K562 (cell line): ENCODE data around the gene LHPP. TPM values are rescaled to one million over a fixed set of nuclear protein-coding genes. Genes with fewer than 3 reads are reported as not detected.

Source experiments
- ATAC-seq: fragments of 200-7000 bp; cut with Tn5 transposase; 3 replicates; pipeline ENCODE4 v1.9.1; 2020; ENCODE audit warnings: moderate library complexity
- BruUV-seq: library from RNA; stranded (reverse); fragments of 400-500 nt; replicated peaks from 2 replicates; lab custom pipeline; 2021; lab: Mats Ljungman, UMichigan
- CTCF ChIA-PET: fragments of 300-600 bp; formaldehyde crosslinking; extraction: SDS; loops from one replicate; lab custom pipeline; 2021; ENCODE audit warnings: low intra/inter-chr PET ratio; lab: Yijun Ruan, JAX
- POLR2A ChIA-PET: fragments of 300-600, 350-650 bp; sonication (Branson Sonifier 250); formaldehyde crosslinking; extraction: SDS; loops from one replicate; lab custom pipeline; 2021; ENCODE audit warnings: antibody characterized with exemption, inconsistent platforms; lab: Yijun Ruan, JAX
- DNase-seq, 4 experiments: peaks; one replicate each; pipeline versions ENCODE4 v3.0.0 to v3.0.0-alpha.2; 2011 to 2018; ENCODE audit warnings: low spot score in 3 of 4, mixed read lengths in 3 of 4; ENCODE audit errors: extremely low read depth in 1 of 4
- FAIRE-seq: peaks from 2 replicates; lab custom pipeline; 2011; peaks lifted over from hg19 to GRCh38; lab: Jason Lieb, UNC
- H2AFZ ChIP-seq: 2 replicates; pipeline ENCODE4 v1.6.0; 2011; ENCODE audit warnings: low read depth, low read length, control low read depth, inconsistent platforms
- H3K27ac ChIP-seq: fragments of 200-600 bp; 3 replicates; pipeline ENCODE4 v1.8.0; 2011; ENCODE audit warnings: low read depth, mild to moderate bottlenecking, control low read depth, inconsistent platforms, low read length, moderate library complexity, mixed read lengths; ENCODE audit errors: extremely low read depth
- H3K27me3 ChIP-seq, 2 experiments: fragments of 300-600 bp in 1 of 2; 2 replicates in 1 of 2; 3 replicates in 1 of 2; pipeline versions ENCODE4 v1.6.0 to v1.8.0; 2011; ENCODE audit warnings: inconsistent platforms in 2 of 2, low read length in 2 of 2, mild to moderate bottlenecking in 1 of 2, mixed read lengths in 1 of 2, moderate library complexity in 1 of 2; ENCODE audit not compliant: control insufficient read depth in 2 of 2, insufficient read depth in 2 of 2
- H3K36me3 ChIP-seq: fragments of 300-600 bp; 3 replicates; pipeline ENCODE4 v1.8.0; 2011; ENCODE audit warnings: mild to moderate bottlenecking, low read length, inconsistent platforms; ENCODE audit not compliant: control insufficient read depth, insufficient read depth
- H3K4me1 ChIP-seq, 2 experiments: fragments of 200-600 bp in 1 of 2; replicated peaks in 1 of 2; 2 replicates in 1 of 2; 3 replicates in 1 of 2; pipeline versions ENCODE4 v1.5.1 to v1.8.0; 2011; ENCODE audit warnings: inconsistent platforms in 2 of 2, low read length in 2 of 2, mild to moderate bottlenecking in 1 of 2, mixed read lengths in 1 of 2, moderate library complexity in 1 of 2; ENCODE audit not compliant: control insufficient read depth in 2 of 2, insufficient read depth in 2 of 2
- H3K4me2 ChIP-seq: 2 replicates; pipeline ENCODE4 v1.6.1; 2011; ENCODE audit warnings: low read length, control low read depth, inconsistent platforms, mixed read lengths; ENCODE audit not compliant: insufficient read depth
- H3K4me3 ChIP-seq: fragments of 200-600 bp; sonication (generic), shearing (Covaris generic); 2 replicates; pipeline ENCODE4 v1.5.1; 2016; ENCODE audit warnings: control low read depth, inconsistent platforms
- H3K79me2 ChIP-seq: fragments of 200-600 bp; 3 replicates; pipeline ENCODE4 v1.8.0; 2011; ENCODE audit warnings: low read length, inconsistent platforms; ENCODE audit not compliant: control insufficient read depth, insufficient read depth
- H3K9ac ChIP-seq, 2 experiments: 2 replicates each; pipeline versions ENCODE4 v1.6.0 to v1.6.1; 2011; ENCODE audit warnings: low read depth in 2 of 2, low read length in 2 of 2, control low read depth in 1 of 2, inconsistent platforms in 1 of 2, mild to moderate bottlenecking in 1 of 2, mixed read lengths in 1 of 2; ENCODE audit not compliant: insufficient read depth in 1 of 2
- H3K9me1 ChIP-seq: one replicate; pipeline ENCODE4 v1.6.0; 2011; ENCODE audit warnings: inconsistent platforms, mild to moderate bottlenecking, low read length, moderate library complexity; ENCODE audit not compliant: control insufficient read depth, insufficient read depth
- H3K9me3 ChIP-seq: replicated peaks from 2 replicates; pipeline ENCODE4 v1.5.1; 2011; ENCODE audit warnings: low read depth, low read length, inconsistent platforms; ENCODE audit not compliant: control insufficient read depth, insufficient read depth
- H4K20me1 ChIP-seq: replicated peaks from 2 replicates; pipeline ENCODE4 v1.6.1; 2011; ENCODE audit warnings: low read length, inconsistent platforms, mixed read lengths; ENCODE audit not compliant: control insufficient read depth, insufficient read depth
- ELF4 ChIP-seq: fragments of 450-650 bp; formaldehyde crosslinking; IDR thresholded peaks from 2 replicates; pipeline ENCODE4 v1.4.0; 2022; ENCODE audit warnings: missing genetic modification characterization
- ESRRA ChIP-seq: fragments of 450-650 bp; IDR thresholded peaks from 2 replicates; pipeline ENCODE4 v1.6.1; 2014; ENCODE audit warnings: low read depth, mild to moderate bottlenecking, moderate library complexity, borderline replicate concordance
- FOXK1 ChIP-seq: sonication (generic); formaldehyde crosslinking; IDR thresholded peaks from 2 replicates; pipeline ENCODE4 v1.8.0; 2022; ENCODE audit warnings: missing genetic modification reagents, mild to moderate bottlenecking, borderline replicate concordance
- HDAC1 ChIP-seq, 2 experiments: fragments of 450-650 bp; IDR thresholded peaks; 2 replicates each; pipeline ENCODE4 v1.6.1; 2016 to 2017; ENCODE audit warnings: inconsistent platforms in 1 of 2, mild to moderate bottlenecking in 1 of 2, moderate library complexity in 1 of 2
- KDM1A ChIP-seq, 2 experiments: fragments of 450-650 bp; IDR thresholded peaks; 2 replicates each; pipeline ENCODE4 v1.6.1; 2016; ENCODE audit warnings: mild to moderate bottlenecking in 2 of 2
- MTF1 ChIP-seq: fragments of 250-450 bp; sonication (Bioruptor Pico); IDR thresholded peaks from 2 replicates; pipeline ENCODE4 v1.9.0; 2021; ENCODE audit warnings: moderate library complexity, mild to moderate bottlenecking, inconsistent platforms, borderline replicate concordance
- PHF20 ChIP-seq: fragments of 450-650 bp; IDR thresholded peaks from 2 replicates; pipeline ENCODE4 v1.6.1; 2018; ENCODE audit not compliant: partially characterized antibody
- PRPF4 ChIP-seq: fragments of 200-400 bp; formaldehyde crosslinking; IDR thresholded peaks from one replicate; pipeline ENCODE4 v1.6.1; 2017; ENCODE audit warnings: low read length, low read depth, mild to moderate bottlenecking; ENCODE audit not compliant: insufficient read depth, poor library complexity, severe bottlenecking
- TCF15 ChIP-seq: fragments of 250-450 bp; sonication (Bioruptor Pico); IDR thresholded peaks from 2 replicates; pipeline ENCODE4 v1.8.0; 2022; ENCODE audit warnings: moderate library complexity, mild to moderate bottlenecking, inconsistent platforms
- ZNF140 ChIP-seq: fragments of 250-450 bp; sonication (Bioruptor Pico); IDR thresholded peaks from 2 replicates; pipeline ENCODE4 v1.8.0; 2021; ENCODE audit warnings: moderate library complexity, mild to moderate bottlenecking, inconsistent platforms
- ZNF518B ChIP-seq: fragments of 250-450 bp; sonication (Bioruptor Pico); IDR thresholded peaks from 2 replicates; pipeline ENCODE4 v1.5.0; 2021; ENCODE audit warnings: mild to moderate bottlenecking, moderate library complexity
- WGBS: fragments of 100-300 bp; shearing (Covaris generic); methylation state at CpG from one replicate; pipeline ENCODE4 v1.1.6; 2016; ENCODE audit warnings: low coverage, mixed read lengths; ENCODE audit not compliant: insufficient coverage; ENCODE audit errors: missing lambda C conversion rate; 5-methylcytosine and 5-hydroxymethylcytosine counted together
- in situ Hi-C: fragments of 300-500 bp; cut with MboI; formaldehyde crosslinking; loops from 4 replicates; pipeline ENCODE4 v1.15.0; 2018; ENCODE audit warnings: inconsistent platforms, mixed read lengths
- intact Hi-C: fragments of 100-400 bp; cut with micrococcal nuclease; formaldehyde crosslinking; loops from 2 replicates; pipeline ENCODE4 v1.14.2; 2022
- polyA plus RNA-seq, 8 experiments: library from polyadenylated mRNA; depleted of rRNA in 4 of 8; stranded (reverse) in 5 of 8; unstranded in 3 of 8; fragments of >200 nt; fragmentation: Nextera tagmentation in 2 of 8; fragmentation: Illumina TruSeq in 1 of 8; extraction: Ambion mirVana in 2 of 8; extraction: Trizol in 1 of 8; gene quantifications; 2 replicates each; pipeline versions ENCODE4 v1.2.1 to v1.2.3, GENCODE V29; 2011 to 2014; ENCODE audit warnings: inconsistent platforms in 1 of 8, missing spikeins in 1 of 8
- total RNA-seq, 7 experiments: library from RNA; depleted of rRNA in 6 of 7; stranded (reverse); fragments of >200 nt in 6 of 7; fragmentation: Illumina TruSeq in 2 of 7; extraction: Trizol in 2 of 7; gene quantifications; 2 replicates each; pipeline versions ENCODE4 v1.2.1 to v1.2.3, GENCODE V29; 2011 to 2021; ENCODE audit warnings: low replicate concordance in 1 of 7

The LHPP gene
- total and polyA plus RNA-seq, 9 of the 15 experiments (the other 6 are each of a cell fraction or from before 2014, with no cell fraction given), result 0.34 to 7.4 (median 3.0) TPM

GRCh38 chr10:124598773-124599587, 137.4 kb downstream of the LHPP start:
- H4K20me1 ChIP-seq, result peaks cover 13% of the 10 kb centered on the region
- BruUV-seq, result no TSS peak
- no peaks in the 10 kb centered on the region for H3K9me3 ChIP-seq
- no peaks in the 10 kb centered on the region for H3K36me3 ChIP-seq
- H3K27ac ChIP-seq, result no peak overlapping the region
- ChIA-PET CTCF (no interaction called here), POLR2A (no interaction called here)
- H3K4me1 ChIP-seq, result peaks cover 6 to 28% of the 10 kb centered on the region in 2 experiments; a peak in 4 of 5 replicates
- 15% methylated on average over 12 of the region's 13 CpGs for WGBS
- no peaks in the 10 kb centered on the region for H3K27me3 ChIP-seq
- no peaks in the 10 kb centered on the region for H3K79me2 ChIP-seq
- H3K9me1 ChIP-seq, result no peaks in the 10 kb centered on the region
- no peak overlapping the region for H3K4me3 ChIP-seq
- in situ Hi-C loops, result no loop called here
- no peak for TF ChIP-seq MTF1 (CRISPR knock-in tag)
- 0 out of 4 replicates have a peak, but pooled peaks of 1 of the 2 experiments have one; percentile 29 for TF ChIP-seq HDAC1 (IDR thresholded peaks at IDR 0.05)
- peak; percentile 57 to 62; a peak in 2 of 4 replicates for TF ChIP-seq KDM1A (IDR thresholded peaks at IDR 0.05)
- H2AFZ ChIP-seq, result no peak overlapping the region
- H3K9ac ChIP-seq, result no peak overlapping the region
- intact Hi-C loops, result no loop called here
- no peak overlapping the region for H3K4me2 ChIP-seq
- ATAC-seq (no peak), FAIRE-seq (no peak), DNase-seq (no peak)

DNA sequence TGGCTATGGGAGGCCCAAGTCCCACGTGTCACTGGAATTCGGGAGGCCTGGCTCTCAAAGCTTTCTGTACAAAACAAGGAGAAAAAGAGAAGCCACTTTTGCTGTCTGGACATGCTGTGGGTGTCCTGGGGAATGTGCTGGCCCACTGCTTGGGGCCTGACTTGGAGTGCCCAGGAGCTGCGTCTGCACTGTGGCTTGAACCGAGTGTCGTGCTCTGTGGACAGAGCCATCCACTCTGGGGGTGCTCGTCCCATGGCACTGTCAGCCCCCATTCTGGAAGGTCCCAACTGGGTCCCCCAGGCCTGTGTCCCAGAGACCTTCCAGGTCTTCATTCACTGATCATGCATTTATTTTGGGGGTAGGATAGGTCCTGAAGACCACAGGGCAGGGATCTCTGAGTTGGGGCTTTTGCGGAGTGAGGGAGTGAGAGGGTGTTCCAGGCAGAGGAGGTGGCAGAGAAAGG, 138.0 kb downstream of the LHPP start:
- no peak for FAIRE-seq
- ChIA-PET CTCF (no interaction called here), POLR2A (no interaction called here)
- no peak overlapping the region for H3K4me2 ChIP-seq
- intact Hi-C loops, result no loop called here
- no peaks in the 10 kb centered on the region for H3K36me3 ChIP-seq
- no peak overlapping the region for H2AFZ ChIP-seq
- 0 out of 4 replicates have a peak overlapping the region, but pooled peaks of 1 of the 2 experiments have one; percentile 26 for H3K9ac ChIP-seq
- H3K79me2 ChIP-seq, result no peaks in the 10 kb centered on the region
- no peak overlapping the region for H3K4me3 ChIP-seq
- no peaks in the 10 kb centered on the region for H3K27me3 ChIP-seq
- peaks cover 13% of the 10 kb centered on the region for H4K20me1 ChIP-seq
- 2% methylated on average over 6 of the region's 7 CpGs for WGBS
- no peak for DNase-seq
- H3K9me1 ChIP-seq, result no peaks in the 10 kb centered on the region
- peaks cover 6 to 32% of the 10 kb centered on the region in 2 experiments; a peak in 4 of 5 replicates for H3K4me1 ChIP-seq
- no peak overlapping the region for H3K27ac ChIP-seq
- H3K9me3 ChIP-seq, result no peaks in the 10 kb centered on the region
- in situ Hi-C loops, result no loop called here
- ATAC-seq, result no peak
- no TSS peak for BruUV-seq
- TF ChIP-seq ESRRA (no peak), PHF20 (no peak), ZNF518B (CRISPR knock-in tag) (no peak), ELF4 (CRISPR knock-in tag) (no peak), FOXK1 (CRISPR knock-in tag) (no peak), PRPF4 (no peak), TCF15 (CRISPR knock-in tag) (no peak), ZNF140 (no peak)
